Measurements from ENCODE around the gene SGTA. TPM values are rescaled to one million over a fixed set of nuclear protein-coding genes. Genes with fewer than 3 reads are reported as not detected.

Gene SGTA
- total and polyA plus RNA-seq, 2 of the 13 experiments (the other 11 are each of a cell fraction or from before 2014, with no cell fraction given) = 43.9 to 47.4 TPM

GRCh38 chr19:2732883-2733282, 50.2 kb downstream of the SGTA start:
- no peak for FAIRE-seq
- Histone ChIP-seq H2AFZ (ENCODE audit: low read length) (no peak overlapping the region), H3K9me3 (ENCODE audit: low read length) (no peaks in the 10 kb centered on the region), H3K79me2 (ENCODE audit: insufficient read depth, low read length) (no peaks in the 10 kb centered on the region), H3K4me3 (replicated peaks in 1 of 3; ENCODE audit: insufficient read depth in 1 of 3, low read depth in 2 of 3, low read length in 3 of 3) (no peak overlapping the region), H4K20me1 (ENCODE audit: insufficient read depth, low read length) (no peaks in the 10 kb centered on the region), H3K27ac (ENCODE audit: extremely low read length, insufficient read depth, low read length) (no peak overlapping the region), H3K27me3 (ENCODE audit: control insufficient read depth in 1 of 2, insufficient read depth in 2 of 2, low read length in 2 of 2) (peaks cover 2 to 8% of the 10 kb centered on the region in 2 experiments; a peak in 3 of 5 replicates), H3K4me2 (ENCODE audit: low read depth, low read length) (no peak overlapping the region), H3K9ac (ENCODE audit: insufficient read depth, low read depth, low read length) (no peak overlapping the region), H3K36me3 (replicated peaks in 1 of 2; ENCODE audit: control insufficient read depth in 1 of 2, insufficient read depth in 2 of 2, low read length in 2 of 2) (peaks cover 5 to 30% of the 10 kb centered on the region in 2 experiments; a peak in 3 of 5 replicates), H3K4me1 (ENCODE audit: insufficient read depth, low read length) (no peaks in the 10 kb centered on the region; the same call in 1 of the 2 replicates)
- WGBS (ENCODE audit: low lambda C conversion rate) = no CpG with 5 or more reads among the region's 38 CpGs
- POLR2A ChIA-PET = no interaction called here
- CTCF ChIA-PET (ENCODE audit: low intra/inter-chr PET ratio, low total read pairs) = no interaction called here
- TF ChIP-seq ZNF710 (CRISPR knock-in tag; IDR thresholded peaks at IDR 0.05; ENCODE audit: borderline replicate concordance) (no peak), KMT2B (CRISPR knock-in tag; IDR thresholded peaks at IDR 0.05) (no peak), RAD21 (CRISPR knock-in tag; IDR thresholded peaks at IDR 0.05) (no peak), ZNF558 (CRISPR knock-in tag; IDR thresholded peaks at IDR 0.05; ENCODE audit: borderline replicate concordance) (no peak), SATB2 (CRISPR knock-in tag; IDR thresholded peaks at IDR 0.05) (no peak), KLF6 (CRISPR knock-in tag; IDR thresholded peaks at IDR 0.05) (no peak), FOSL1 (CRISPR knock-in tag; IDR thresholded peaks at IDR 0.05; ENCODE audit: borderline replicate concordance) (no peak)
- no peak for DNase-seq (ENCODE audit: low spot score)
- no TSS peak for BruUV-seq (replicated peaks)
- in situ Hi-C loops (cut with HindIII; ENCODE audit: extremely low pct_ligation_motif_present, low pct_unique_long_range_greater_than_20kb) = no loop called here
- intact Hi-C loops (cut with micrococcal nuclease; ENCODE audit: unreplicated experiment) = no loop called here
- no peak for ATAC-seq

Measured in HepG2 (cell line).